ENCODE results near the gene ESYT3.

DNA sequence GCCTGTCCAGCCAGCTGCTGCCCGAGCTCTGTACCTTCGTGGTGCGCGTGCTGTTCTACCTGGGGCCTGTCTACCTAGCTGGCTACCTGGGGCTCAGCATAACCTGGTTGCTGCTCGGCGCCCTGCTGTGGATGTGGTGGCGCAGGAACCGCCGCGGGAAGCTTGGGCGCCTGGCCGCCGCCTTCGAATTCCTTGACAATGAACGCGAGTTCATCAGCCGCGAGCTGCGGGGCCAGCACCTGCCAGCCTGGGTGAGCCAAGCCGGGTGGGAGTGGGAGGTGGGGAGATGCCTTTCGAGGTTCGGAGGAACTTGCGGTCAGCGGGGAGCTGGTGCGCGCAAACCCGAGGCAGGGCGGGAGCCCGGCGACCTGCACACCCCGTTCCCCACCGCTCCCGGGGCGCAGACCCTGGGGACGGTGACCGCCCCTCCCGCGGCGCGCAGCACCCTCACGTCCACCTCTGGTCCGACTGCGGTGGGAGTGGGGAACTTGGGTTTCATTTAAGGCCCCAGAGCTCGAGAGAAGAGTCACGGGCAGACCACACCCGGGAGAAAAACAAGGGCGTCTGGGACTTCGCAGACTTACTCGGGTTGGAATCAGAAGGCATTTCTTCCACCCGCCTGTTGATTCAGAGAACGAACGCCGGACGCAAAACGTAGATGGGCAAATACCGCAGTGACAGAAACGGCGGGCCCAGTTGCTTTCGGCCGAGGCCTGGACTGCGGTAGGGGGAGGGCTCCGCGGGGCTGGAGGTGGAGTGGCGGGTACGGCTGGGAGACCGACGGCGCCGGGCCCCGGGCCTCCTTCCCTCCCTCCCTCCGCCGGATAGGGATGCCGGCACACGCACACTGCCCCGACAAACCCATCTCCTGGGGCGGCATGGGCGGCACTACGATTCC lies 708 bp downstream of the ESYT3 start:
- TF ChIP-seq, protein P1, sequence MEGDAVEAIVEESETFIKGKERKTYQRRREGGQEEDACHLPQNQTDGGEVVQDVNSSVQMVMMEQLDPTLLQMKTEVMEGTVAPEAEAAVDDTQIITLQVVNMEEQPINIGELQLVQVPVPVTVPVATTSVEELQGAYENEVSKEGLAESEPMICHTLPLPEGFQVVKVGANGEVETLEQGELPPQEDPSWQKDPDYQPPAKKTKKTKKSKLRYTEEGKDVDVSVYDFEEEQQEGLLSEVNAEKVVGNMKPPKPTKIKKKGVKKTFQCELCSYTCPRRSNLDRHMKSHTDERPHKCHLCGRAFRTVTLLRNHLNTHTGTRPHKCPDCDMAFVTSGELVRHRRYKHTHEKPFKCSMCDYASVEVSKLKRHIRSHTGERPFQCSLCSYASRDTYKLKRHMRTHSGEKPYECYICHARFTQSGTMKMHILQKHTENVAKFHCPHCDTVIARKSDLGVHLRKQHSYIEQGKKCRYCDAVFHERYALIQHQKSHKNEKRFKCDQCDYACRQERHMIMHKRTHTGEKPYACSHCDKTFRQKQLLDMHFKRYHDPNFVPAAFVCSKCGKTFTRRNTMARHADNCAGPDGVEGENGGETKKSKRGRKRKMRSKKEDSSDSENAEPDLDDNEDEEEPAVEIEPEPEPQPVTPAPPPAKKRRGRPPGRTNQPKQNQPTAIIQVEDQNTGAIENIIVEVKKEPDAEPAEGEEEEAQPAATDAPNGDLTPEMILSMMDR (IDR thresholded peaks at IDR 0.05): no peak
- TF ChIP-seq POLR2A (IDR thresholded peaks at IDR 0.05) (no peak), POLR2AphosphoS5 (IDR thresholded peaks at IDR 0.05; ENCODE audit: insufficient read depth in 1 of 2, low read depth in 1 of 2) (no peak)

Measured in vagina (tissue), 2 donors.